ENCODE data around the gene RPRD1B. TPM values are rescaled to one million over a fixed set of nuclear protein-coding genes. Genes with fewer than 3 reads are reported as not detected.

RPRD1B gene
- total RNA-seq, 1 experiment from 2014 or later: 42.6 TPM

DNA sequence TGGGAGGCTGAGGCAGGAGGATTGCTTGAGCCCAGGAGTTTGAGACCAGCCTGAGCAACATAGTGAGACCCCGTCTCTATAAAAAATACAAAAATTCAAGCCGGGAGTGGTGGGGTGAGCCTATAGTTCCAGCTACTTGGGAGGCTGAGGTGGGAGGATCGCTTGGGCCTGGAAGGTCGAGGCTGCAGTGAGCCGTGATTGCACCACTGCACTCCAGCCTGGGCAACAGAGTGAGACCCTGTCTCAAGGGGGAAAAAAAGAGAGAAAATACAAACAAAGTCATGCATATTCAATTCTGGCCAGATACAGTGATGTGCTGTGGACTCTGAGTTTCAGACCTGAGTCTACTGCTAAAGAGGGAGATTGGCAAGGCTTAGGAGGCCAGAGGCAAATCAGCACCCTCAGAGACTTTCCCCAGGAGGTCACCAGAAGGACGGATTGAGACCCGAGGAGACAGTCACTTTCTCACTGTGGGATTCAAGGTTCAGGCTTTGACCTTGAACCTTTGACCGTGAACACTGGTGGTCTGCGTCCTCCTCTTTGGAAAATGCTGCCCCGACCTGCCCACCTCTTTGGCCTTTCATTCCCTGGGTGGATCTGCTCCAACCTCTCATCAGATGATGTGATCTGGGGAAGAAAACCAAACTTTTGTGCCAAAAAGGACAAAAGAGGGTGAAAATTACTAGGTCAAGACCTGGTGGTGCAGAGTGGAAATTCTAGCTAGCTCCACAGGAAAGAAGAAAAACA, 100.3 kb downstream of the RPRD1B start:
- no TSS peak for BruUV-seq (replicated peaks)
- Mint-ChIP-seq H3K36me3 (ENCODE audit: insufficient read depth, unreplicated experiment) (no peaks in the 10 kb centered on the region), H3K9me3 (ENCODE audit: unreplicated experiment) (no peaks in the 10 kb centered on the region), H3K27me3 (ENCODE audit: insufficient read depth, unreplicated experiment) (no peaks in the 10 kb centered on the region), H3K27ac (ENCODE audit: low read depth, unreplicated experiment) (no peak overlapping the region), H3K4me3 (ENCODE audit: unreplicated experiment) (no peak overlapping the region), H3K4me1 (ENCODE audit: insufficient read depth, unreplicated experiment) (peaks cover 6% of the 10 kb centered on the region)
- ChIA-PET CTCF (interaction anchor here (0.6 kb wide), 1 partner anchor 172 kb away, joined by 3 read pairs; no protein-coding TSS in a partner anchor), POLR2A (no interaction called here)
- intact Hi-C loops (cut with micrococcal nuclease): no loop called here
- TF ChIP-seq CTCF (IDR thresholded peaks at IDR 0.05; ENCODE audit: unreplicated experiment): no peak
- DNase-seq (ENCODE audit: unreplicated experiment): no peak

GRCh38 chr20:38134427-38135270, 101.1 kb downstream of the RPRD1B start:
- Mint-ChIP-seq H3K4me3 (ENCODE audit: unreplicated experiment) (no peak overlapping the region), H3K9me3 (ENCODE audit: unreplicated experiment) (no peaks in the 10 kb centered on the region), H3K27me3 (ENCODE audit: insufficient read depth, unreplicated experiment) (no peaks in the 10 kb centered on the region), H3K4me1 (ENCODE audit: insufficient read depth, unreplicated experiment) (peaks cover 13% of the 10 kb centered on the region), H3K27ac (ENCODE audit: low read depth, unreplicated experiment) (no peak overlapping the region), H3K36me3 (ENCODE audit: insufficient read depth, unreplicated experiment) (no peaks in the 10 kb centered on the region)
- intact Hi-C loops (cut with micrococcal nuclease): no loop called here
- peak; percentile 23 for DNase-seq (ENCODE audit: unreplicated experiment)
- no TSS peak for BruUV-seq (replicated peaks)
- ChIA-PET POLR2A (no interaction called here), CTCF (interaction anchor here (0.6 kb wide), 1 partner anchor 171 kb away, joined by 3 read pairs; no protein-coding TSS in a partner anchor)
- no peak for TF ChIP-seq CTCF (IDR thresholded peaks at IDR 0.05; ENCODE audit: unreplicated experiment)

GRCh38 chr20:38135271-38135650, 101.7 kb downstream of the RPRD1B start:
- ChIA-PET POLR2A (no interaction called here), CTCF (no interaction called here)
- TF ChIP-seq CTCF (IDR thresholded peaks at IDR 0.05; ENCODE audit: unreplicated experiment): no peak
- no TSS peak for BruUV-seq (replicated peaks)
- Mint-ChIP-seq H3K4me3 (ENCODE audit: unreplicated experiment) (no peak overlapping the region), H3K36me3 (ENCODE audit: insufficient read depth, unreplicated experiment) (no peaks in the 10 kb centered on the region), H3K27ac (ENCODE audit: low read depth, unreplicated experiment) (no peak overlapping the region), H3K4me1 (ENCODE audit: insufficient read depth, unreplicated experiment) (peaks cover 13% of the 10 kb centered on the region), H3K9me3 (ENCODE audit: unreplicated experiment) (no peaks in the 10 kb centered on the region), H3K27me3 (ENCODE audit: insufficient read depth, unreplicated experiment) (no peaks in the 10 kb centered on the region)
- intact Hi-C loops (cut with micrococcal nuclease): no loop called here
- no peak for DNase-seq (ENCODE audit: unreplicated experiment)

GRCh38 chr20:38135651-38136420, 102.3 kb downstream of the RPRD1B start:
- no peaks in the 10 kb centered on the region for H3K9me3 Mint-ChIP-seq (ENCODE audit: unreplicated experiment)

More at GRCh38 chr20:38135651-38136420, 102.3 kb downstream of the RPRD1B start:
- no peaks in the 10 kb centered on the region for H3K36me3 Mint-ChIP-seq (ENCODE audit: insufficient read depth, unreplicated experiment)
- intact Hi-C loops (cut with micrococcal nuclease): no loop called here
- no peak overlapping the region for H3K4me3 Mint-ChIP-seq (ENCODE audit: unreplicated experiment)
- CTCF ChIA-PET: no interaction called here
- BruUV-seq (replicated peaks): no TSS peak
- TF ChIP-seq CTCF (IDR thresholded peaks at IDR 0.05; ENCODE audit: unreplicated experiment): no peak
- POLR2A ChIA-PET: interaction anchor here (0.9 kb wide), 1 partner anchor 61 kb away, joined by 3 read pairs; no protein-coding TSS in a partner anchor
- H3K4me1 Mint-ChIP-seq (ENCODE audit: insufficient read depth, unreplicated experiment): peaks cover 13% of the 10 kb centered on the region
- H3K27ac Mint-ChIP-seq (ENCODE audit: low read depth, unreplicated experiment): no peak overlapping the region
- DNase-seq (ENCODE audit: unreplicated experiment): no peak
- no peaks in the 10 kb centered on the region for H3K27me3 Mint-ChIP-seq (ENCODE audit: insufficient read depth, unreplicated experiment)

All from MCF 10A (cell line).